Stimulated activated naive CD8-positive, alpha-beta T cell treated with anti-CD3 and anti-CD28 coated beads, Interleukin-15, amount 100 ng/mL, for 72 hours (primary cell): ENCODE data around the gene LRATD1.

ENCODE experiments used
- ATAC-seq: fragments of 150-1000 bp; cut with Tn5 transposase; 2 replicates; pipeline ENCODE4 v1.10.0; 2021; ENCODE audit warnings: mild to moderate bottlenecking, moderate library complexity
- DNase-seq, 2 donors: peaks; one replicate each; pipeline ENCODE4 v3.0.0; 2021 to 2022
- H3K27ac Mint-ChIP-seq, 2 donors: one replicate each; pipeline ENCODE4 v1.8.0; 2022; ENCODE audit warnings: mild to moderate bottlenecking in 2 of 2, mixed read lengths in 2 of 2, moderate library complexity in 2 of 2
- H3K27me3 Mint-ChIP-seq: one replicate; pipeline ENCODE4 v1.8.0; 2022; ENCODE audit warnings: mixed read lengths
- H3K4me1 Mint-ChIP-seq: one replicate; pipeline ENCODE4 v1.8.0; 2022; ENCODE audit warnings: mild to moderate bottlenecking, mixed read lengths
- H3K4me3 Mint-ChIP-seq, 2 donors: one replicate each; pipeline ENCODE4 v1.8.0; 2022; ENCODE audit warnings: mild to moderate bottlenecking in 2 of 2, mixed read lengths in 2 of 2, moderate library complexity in 1 of 2
- H3K9me3 Mint-ChIP-seq, 2 donors: one replicate each; pipeline ENCODE4 v1.8.0; 2022; ENCODE audit warnings: mixed read lengths in 2 of 2

Gene LRATD1, protein sequence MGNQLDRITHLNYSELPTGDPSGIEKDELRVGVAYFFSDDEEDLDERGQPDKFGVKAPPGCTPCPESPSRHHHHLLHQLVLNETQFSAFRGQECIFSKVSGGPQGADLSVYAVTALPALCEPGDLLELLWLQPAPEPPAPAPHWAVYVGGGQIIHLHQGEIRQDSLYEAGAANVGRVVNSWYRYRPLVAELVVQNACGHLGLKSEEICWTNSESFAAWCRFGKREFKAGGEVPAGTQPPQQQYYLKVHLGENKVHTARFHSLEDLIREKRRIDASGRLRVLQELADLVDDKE

DNA sequence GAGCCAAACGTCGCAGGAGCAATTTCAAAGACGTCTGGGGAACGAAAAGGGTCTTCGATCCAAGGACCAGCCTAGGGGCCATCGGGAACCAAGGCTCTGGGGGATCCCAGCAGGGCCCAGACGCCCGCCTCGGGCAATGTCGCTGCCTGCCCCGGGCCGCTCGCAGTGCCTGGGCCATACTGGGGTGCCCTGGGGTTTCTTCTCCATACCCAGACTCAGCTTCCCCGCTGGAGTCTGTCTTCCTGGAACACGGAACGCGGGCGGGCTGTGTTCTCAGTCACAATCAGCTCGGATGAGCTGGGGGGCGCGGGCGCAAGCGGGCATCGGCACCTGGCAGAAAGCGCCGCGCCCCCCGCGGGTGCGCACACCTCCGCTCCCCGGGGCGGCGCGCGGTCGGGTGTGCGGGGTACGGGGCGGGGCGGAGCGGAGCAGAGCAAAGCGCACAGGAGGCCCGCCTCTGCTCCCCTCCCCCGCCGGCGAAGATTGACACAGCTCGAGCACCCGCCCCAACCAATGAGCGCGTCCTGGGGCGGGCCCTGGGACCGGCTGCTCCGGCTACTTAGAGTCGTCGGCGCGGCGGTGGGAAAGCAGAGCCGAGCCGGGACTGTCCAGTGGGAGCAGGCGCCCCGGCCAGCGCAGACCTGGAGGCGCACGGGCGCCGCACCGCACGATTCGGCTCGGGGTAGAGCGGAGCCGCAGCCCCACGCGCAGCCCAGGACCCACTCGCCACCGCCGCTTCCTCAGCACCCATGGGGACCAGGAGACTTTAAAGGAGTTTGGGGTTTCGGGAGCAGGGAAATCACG lies at the start of gene LRATD1:
LRATD1 (plus strand) TSS at position 585 of the 804 bp plus-strand sequence. CDS start 1,263 bp downstream, outside the sequence.
- Mint-ChIP-seq H3K4me3 (no peak within 1 kb of the TSS), H3K9me3 (peaks cover 4 to 8% of the 10 kb centered on the region in 2 donors), H3K27ac (no peak within 1 kb of the TSS), H3K27me3 (peaks cover 84% of the 10 kb centered on the region), H3K4me1 (no peaks in the 10 kb centered on the region)
- ATAC-seq (peak; percentile 38), DNase-seq (no peak)

DNA sequence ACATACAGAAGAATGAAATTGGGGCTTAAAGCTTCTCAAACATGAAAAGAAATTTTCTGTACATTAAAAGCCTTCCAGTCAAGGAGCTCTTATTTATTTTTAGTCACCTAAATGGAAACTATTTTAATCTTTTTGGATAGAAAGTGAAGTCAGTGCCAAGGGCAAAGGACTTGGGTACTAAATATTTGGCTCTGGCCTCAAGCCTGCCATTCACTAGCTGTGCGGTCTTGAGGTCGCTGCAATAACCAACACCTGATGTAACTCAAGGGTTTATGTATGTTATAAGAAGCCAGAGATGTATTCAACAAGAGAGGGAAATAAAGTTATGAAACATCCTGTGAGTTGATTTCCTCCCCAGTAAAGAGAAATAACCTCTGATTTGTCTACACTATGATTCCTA lies 49.5 kb upstream of the LRATD1 start:
- no peak overlapping the region for H3K27ac Mint-ChIP-seq
- H3K9me3 Mint-ChIP-seq: no peaks in the 10 kb centered on the region
- DNase-seq (no peak), ATAC-seq (no peak)
- no peaks in the 10 kb centered on the region for H3K27me3 Mint-ChIP-seq
- no peak overlapping the region for H3K4me3 Mint-ChIP-seq
- no peaks in the 10 kb centered on the region for H3K4me1 Mint-ChIP-seq

DNA sequence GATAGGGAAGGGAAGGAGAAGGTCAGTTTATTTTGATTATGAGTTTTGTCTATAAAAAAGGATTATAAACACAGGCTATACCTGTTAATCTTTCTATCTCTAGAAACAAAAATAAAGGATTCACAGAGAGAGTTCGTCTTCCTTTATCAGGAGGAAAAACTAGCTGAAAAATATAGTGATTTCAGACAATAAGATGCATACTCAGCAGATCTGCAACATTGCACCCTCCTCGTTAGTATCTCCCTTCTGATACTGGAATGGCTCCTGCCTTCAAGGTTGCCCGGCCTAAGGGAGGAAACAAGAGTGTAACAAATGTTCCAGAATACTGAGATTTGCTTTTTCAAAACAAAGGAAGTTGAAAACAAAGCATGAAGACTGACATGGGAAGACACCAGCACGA lies 48.7 kb upstream of the LRATD1 start:
- DNase-seq (no peak), ATAC-seq (no peak)
- Mint-ChIP-seq H3K27ac (no peak overlapping the region), H3K4me3 (no peak overlapping the region), H3K9me3 (peaks cover 0 to 2% of the 10 kb centered on the region in 2 donors), H3K27me3 (no peaks in the 10 kb centered on the region), H3K4me1 (no peaks in the 10 kb centered on the region)

DNA sequence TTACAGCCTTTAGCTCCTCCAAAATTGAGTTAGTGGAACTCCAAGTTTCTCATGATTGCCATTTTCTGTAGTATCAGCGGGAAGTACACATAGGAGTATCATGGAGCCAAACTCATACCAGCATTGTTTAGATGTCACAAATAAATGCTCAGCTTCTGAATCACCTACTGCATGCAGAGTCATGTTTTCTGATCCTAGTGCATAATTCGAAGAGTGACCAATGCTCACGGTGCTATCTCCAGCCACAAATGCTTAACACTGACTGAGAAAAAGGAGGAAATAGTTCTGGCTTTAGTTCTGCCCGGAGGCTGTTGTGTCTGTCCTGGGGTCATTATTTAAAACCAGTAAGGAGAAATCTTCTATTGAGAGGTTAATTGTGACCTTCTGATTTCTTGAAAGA lies 45.4 kb upstream of the LRATD1 start:
- no peak for DNase-seq
- no peaks in the 10 kb centered on the region for H3K4me1 Mint-ChIP-seq
- no peak overlapping the region for H3K27ac Mint-ChIP-seq
- H3K4me3 Mint-ChIP-seq: no peak overlapping the region
- H3K27me3 Mint-ChIP-seq: no peaks in the 10 kb centered on the region
- H3K9me3 Mint-ChIP-seq: peaks cover 0 to 6% of the 10 kb centered on the region in 2 donors
- ATAC-seq: no peak

DNA sequence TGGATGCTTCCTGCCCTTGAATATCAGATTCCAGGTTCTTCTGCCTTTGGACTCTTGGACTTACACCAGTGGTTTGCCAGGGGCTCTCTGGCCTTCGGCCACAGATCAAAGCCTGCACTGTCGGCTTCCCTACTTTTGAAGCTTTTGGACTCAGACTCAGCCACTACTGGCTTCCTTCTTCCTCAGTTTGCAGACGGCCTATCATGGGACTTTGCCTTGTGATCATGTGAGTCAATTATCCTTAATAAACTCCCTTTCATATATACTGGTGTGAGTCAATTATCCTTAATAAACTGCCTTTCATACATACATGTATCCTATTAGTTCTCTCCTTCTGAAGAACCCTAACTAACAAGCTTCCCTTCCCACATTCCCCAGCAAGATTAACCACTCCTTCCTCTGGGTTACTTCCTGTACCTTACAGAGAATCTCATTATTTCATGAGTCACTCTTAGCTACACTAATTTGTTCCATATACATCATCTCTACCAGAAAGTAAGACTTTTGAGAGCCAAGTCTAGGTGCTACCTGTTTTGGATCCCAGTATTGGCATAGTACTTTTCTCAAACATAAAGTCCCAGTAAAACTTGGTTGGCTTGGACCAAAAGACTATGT lies 31.3 kb upstream of the LRATD1 start:
- Mint-ChIP-seq H3K9me3 (peaks cover 0 to 22% of the 10 kb centered on the region in 2 donors), H3K27me3 (no peaks in the 10 kb centered on the region)

DNA sequence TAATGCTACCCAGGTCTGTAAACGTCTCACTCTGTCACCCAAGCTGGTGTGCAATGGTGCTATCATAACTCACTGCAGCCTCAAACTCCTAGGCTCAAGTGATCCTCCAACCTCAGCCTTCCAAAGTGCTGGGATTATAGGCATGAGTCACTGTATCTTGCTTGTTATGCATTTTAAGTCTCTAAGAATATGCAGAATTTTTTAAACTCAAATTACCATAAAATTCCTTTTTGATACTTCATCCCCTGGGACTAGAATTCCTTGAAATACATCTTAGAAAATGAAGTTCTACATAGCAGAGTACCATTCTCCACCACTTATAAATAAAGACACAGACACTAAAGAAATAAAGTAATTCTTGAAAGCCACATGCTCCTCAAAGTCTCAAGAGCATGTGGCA lies 30.2 kb upstream of the LRATD1 start:
- peaks cover 0 to 22% of the 10 kb centered on the region in 2 donors for H3K9me3 Mint-ChIP-seq

More for the DNA sequence above, 31.3 kb upstream of the LRATD1 start:
- no peak for ATAC-seq
- DNase-seq: no peak
- H3K4me1 Mint-ChIP-seq: peaks cover 6% of the 10 kb centered on the region
- H3K4me3 Mint-ChIP-seq: no peak overlapping the region
- H3K27ac Mint-ChIP-seq: no peak overlapping the region

DNA sequence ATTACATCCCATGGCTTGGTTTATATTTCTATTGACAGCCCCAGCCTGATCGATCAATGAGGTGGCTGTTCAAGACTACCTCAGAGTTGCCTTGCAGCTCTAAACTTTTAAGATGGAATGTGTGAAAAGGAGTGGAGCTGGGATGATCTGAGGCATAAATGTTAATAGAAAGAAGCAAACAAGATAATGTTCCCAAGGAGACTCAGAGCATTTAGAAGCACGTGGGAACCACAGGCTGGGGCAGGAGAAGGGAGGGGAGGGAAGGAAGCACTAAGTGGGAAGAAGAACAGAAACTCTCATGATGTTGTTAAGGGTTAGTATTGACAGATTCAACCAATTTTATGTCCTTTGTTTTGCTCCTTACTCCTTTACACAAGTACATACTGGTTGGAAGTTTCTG lies 28.8 kb upstream of the LRATD1 start:
- Mint-ChIP-seq H3K4me3 (no peak overlapping the region), H3K27me3 (no peaks in the 10 kb centered on the region), H3K9me3 (peaks cover 0 to 22% of the 10 kb centered on the region in 2 donors), H3K4me1 (peaks cover 6% of the 10 kb centered on the region), H3K27ac (no peak overlapping the region)
- DNase-seq: no peak
- no peak for ATAC-seq

More for the DNA sequence above, 30.2 kb upstream of the LRATD1 start:
- H3K27me3 Mint-ChIP-seq: no peaks in the 10 kb centered on the region
- H3K4me3 Mint-ChIP-seq: no peak overlapping the region
- H3K4me1 Mint-ChIP-seq: peaks cover 6% of the 10 kb centered on the region
- ATAC-seq (no peak), DNase-seq (no peak)
- H3K27ac Mint-ChIP-seq: no peak overlapping the region

DNA sequence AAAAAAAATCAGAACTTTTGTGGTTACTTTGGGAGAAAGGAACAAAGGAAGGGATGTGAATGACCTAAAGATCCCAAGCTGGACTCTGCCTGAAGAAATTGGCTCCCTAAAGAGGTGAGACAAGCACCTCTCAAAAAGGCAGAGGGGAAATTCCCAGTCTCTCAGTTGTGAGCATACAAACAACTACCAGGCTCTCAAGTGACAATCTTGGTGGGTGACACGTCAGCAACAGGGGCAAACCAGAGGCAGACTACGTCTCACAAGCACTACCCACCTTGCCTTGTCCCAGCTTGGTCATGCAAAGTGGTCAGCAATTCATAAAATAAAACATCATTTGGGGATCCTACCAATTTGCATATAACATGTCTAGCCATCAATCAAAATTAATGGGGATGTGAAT lies 24.3 kb upstream of the LRATD1 start:
- Mint-ChIP-seq H3K4me1 (no peaks in the 10 kb centered on the region), H3K4me3 (no peak overlapping the region), H3K27ac (no peak overlapping the region), H3K27me3 (no peaks in the 10 kb centered on the region), H3K9me3 (no peaks in the 10 kb centered on the region)
- ATAC-seq (no peak), DNase-seq (no peak)

DNA sequence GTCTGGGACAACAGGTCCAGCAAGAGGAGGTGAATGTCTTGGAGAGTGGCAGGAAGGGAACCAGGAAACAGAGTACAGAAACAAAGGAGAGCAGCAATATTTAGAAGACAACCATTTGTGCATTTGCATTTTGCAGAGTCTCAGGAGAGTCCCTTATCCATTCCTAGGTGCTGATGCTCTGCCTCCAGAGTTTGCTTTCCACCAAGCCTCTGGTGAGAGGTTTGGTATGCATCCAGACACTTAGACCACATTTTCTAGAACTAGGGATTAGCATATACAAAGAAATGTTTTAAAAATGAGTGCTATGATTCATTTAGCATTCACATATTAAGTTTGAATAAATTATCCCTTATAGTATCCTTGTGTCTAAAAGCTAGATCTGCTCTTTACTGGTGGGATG lies 18.5 kb upstream of the LRATD1 start:
- Mint-ChIP-seq H3K9me3 (no peaks in the 10 kb centered on the region), H3K4me3 (no peak overlapping the region), H3K27me3 (peaks cover under 1% of the 10 kb centered on the region), H3K4me1 (no peaks in the 10 kb centered on the region), H3K27ac (no peak overlapping the region)
- no peak for ATAC-seq
- DNase-seq: no peak

DNA sequence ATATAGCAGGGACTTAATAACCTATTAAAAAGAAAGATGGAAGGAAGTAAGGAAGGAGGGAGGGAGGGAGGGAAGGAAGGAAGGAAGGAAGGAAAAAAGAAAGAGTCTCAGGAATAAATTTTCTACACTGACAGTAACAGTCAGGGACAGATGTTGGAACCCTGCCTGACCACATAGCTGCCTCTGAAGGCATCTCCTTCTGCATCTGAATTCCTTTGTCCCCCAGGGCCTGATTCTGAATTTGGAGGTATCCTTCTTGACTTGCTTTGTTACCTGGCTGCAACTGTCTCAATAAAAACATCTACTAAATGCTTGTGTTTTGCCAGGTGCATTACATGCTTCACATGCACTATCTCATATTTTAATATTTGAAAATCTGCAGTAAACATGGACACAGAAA lies 17.4 kb upstream of the LRATD1 start:
- Mint-ChIP-seq H3K9me3 (peaks cover 0 to 5% of the 10 kb centered on the region in 2 donors), H3K4me3 (no peak overlapping the region), H3K27me3 (peaks cover 8% of the 10 kb centered on the region), H3K4me1 (no peaks in the 10 kb centered on the region), H3K27ac (no peak overlapping the region)
- DNase-seq (no peak), ATAC-seq (no peak)

DNA sequence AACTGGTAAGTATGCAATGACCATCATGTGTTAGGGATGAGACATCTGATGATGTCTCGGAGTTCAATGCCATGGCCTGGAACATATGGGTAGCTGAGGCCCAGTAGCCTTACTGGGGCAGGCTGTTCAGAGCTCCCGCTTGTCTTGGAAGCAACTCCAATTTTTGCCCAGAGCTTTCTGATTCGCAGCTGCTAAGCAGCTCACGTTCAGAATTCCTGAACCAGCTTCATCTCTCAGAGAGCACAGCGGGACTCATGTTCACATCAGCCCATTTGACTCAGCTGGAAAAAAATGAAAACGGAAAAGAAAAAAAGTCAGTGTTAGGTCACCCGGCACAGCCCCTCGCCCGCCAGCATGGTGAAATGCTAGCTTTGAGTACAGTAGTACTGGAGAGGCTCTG lies 16.8 kb upstream of the LRATD1 start:
- peaks cover 0 to 5% of the 10 kb centered on the region in 2 donors for H3K9me3 Mint-ChIP-seq
- no peak overlapping the region for H3K27ac Mint-ChIP-seq
- no peak for ATAC-seq

DNA sequence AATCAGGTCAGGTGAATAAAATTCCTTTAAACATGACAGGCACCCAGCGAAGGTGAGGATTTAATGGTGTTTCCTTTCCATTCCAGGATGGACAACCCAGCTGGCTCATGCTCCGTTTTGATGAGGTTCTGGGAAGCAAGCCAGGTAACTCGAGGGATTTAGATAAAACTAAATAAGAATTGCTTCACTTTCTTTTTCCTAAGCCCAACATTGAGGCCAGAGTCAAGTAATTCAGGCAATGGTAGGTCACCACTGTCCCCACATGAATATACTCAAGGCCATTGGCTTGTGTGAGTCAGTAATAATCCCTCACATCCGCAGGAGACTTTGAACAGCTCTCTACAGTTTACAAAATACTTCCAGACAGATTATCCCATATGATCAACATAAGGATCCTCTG lies 16.2 kb upstream of the LRATD1 start:
- no peak for ATAC-seq
- Mint-ChIP-seq H3K9me3 (peaks cover 4 to 5% of the 10 kb centered on the region in 2 donors), H3K4me3 (no peak overlapping the region), H3K27ac (no peak overlapping the region), H3K27me3 (peaks cover 8% of the 10 kb centered on the region), H3K4me1 (no peaks in the 10 kb centered on the region)
- DNase-seq: no peak

More for the DNA sequence above, 16.8 kb upstream of the LRATD1 start:
- DNase-seq: no peak
- H3K4me1 Mint-ChIP-seq: no peaks in the 10 kb centered on the region
- no peak overlapping the region for H3K4me3 Mint-ChIP-seq
- H3K27me3 Mint-ChIP-seq: peaks cover 8% of the 10 kb centered on the region

DNA sequence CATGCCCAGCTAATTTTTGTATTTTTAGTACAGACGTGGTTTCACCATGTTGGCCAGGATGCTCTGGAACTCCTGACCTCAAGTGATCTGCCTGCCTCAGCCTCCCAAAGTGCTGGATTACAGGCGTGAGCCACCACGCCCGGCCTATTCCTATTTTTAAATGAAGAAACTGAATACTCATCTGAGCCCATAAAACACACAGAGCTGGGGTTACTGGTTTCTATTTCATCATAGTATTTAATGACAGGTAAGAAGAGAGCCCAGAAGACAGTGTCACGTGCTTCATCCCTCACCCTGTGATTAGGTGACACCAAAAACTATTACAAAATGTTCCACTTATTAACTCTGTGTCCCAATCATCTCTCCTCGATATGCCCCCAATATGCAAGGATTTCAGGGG lies 15.6 kb upstream of the LRATD1 start:
- peaks cover 8% of the 10 kb centered on the region for H3K27me3 Mint-ChIP-seq
- H3K4me3 Mint-ChIP-seq: no peak overlapping the region
- H3K9me3 Mint-ChIP-seq: peaks cover 5% of the 10 kb centered on the region in 2 donors
- H3K27ac Mint-ChIP-seq: no peak overlapping the region
- DNase-seq: no peak
- H3K4me1 Mint-ChIP-seq: no peaks in the 10 kb centered on the region
- no peak for ATAC-seq

DNA sequence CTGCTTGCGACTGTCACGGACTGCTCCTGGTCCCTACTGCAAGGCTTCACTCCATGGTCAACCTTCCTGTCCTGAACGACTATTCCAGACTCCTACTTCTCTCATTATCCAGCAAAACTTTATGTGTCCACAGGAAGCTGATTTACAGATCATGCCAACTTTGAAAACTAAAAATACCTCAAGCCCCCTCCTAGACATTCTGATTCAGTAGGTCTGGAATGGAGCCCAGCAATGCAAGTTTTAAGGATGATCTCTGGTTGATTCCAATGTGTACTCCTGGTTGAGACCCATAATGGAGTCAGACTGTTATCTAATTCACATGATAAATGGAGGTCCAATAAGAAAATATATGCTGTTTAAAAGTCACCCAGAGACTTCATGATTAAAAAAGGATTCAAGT lies 13.1 kb upstream of the LRATD1 start:
- H3K4me3 Mint-ChIP-seq: no peak overlapping the region
- no peak for DNase-seq
- no peak overlapping the region for H3K27ac Mint-ChIP-seq
- ATAC-seq: no peak
- peaks cover 8% of the 10 kb centered on the region for H3K27me3 Mint-ChIP-seq
- H3K4me1 Mint-ChIP-seq: no peaks in the 10 kb centered on the region
- peaks cover 5% of the 10 kb centered on the region in 2 donors for H3K9me3 Mint-ChIP-seq

DNA sequence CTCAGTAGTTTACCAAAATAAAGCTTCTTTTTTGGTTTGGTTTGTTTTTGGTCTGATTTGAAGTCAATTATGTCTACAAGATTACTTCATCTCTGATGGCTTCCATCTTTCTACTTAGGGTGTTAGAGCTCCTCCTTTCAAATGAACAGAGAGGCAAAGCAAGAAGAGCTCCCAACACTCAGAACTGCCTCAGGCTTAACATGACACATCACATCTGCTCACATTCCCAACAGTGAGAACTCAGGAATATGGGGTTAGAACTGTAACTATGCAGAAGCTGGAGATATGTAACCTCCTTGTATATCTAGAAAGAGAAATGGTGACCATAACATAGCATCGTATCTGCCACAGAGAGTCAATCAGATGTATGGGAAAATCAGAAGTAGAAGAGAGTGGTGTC lies 11.4 kb upstream of the LRATD1 start:
- DNase-seq: no peak
- H3K4me1 Mint-ChIP-seq: no peaks in the 10 kb centered on the region
- peaks cover 8% of the 10 kb centered on the region for H3K27me3 Mint-ChIP-seq
- H3K27ac Mint-ChIP-seq: no peak overlapping the region
- peaks cover 5% of the 10 kb centered on the region in 2 donors for H3K9me3 Mint-ChIP-seq
- no peak overlapping the region for H3K4me3 Mint-ChIP-seq
- ATAC-seq: no peak
